RWPE1 (cell line): ENCODE measurements around the gene KCNIP3.
"Not testable (repeated sequence)": the region's sequence is repeated elsewhere in the genome, so short reads cannot be mapped to it uniquely, and the experiment has no call there.

Experiments
- CTCF ChIA-PET: fragments of 350-600 bp; sonication (Branson Sonifier 250); formaldehyde crosslinking; extraction: SDS; loops from one replicate; lab custom pipeline; 2021; lab: Yijun Ruan, JAX
- POLR2A ChIA-PET: fragments of 400-600 bp; formaldehyde crosslinking; extraction: SDS; loops from one replicate; lab custom pipeline; 2020; ENCODE audit warnings: antibody characterized with exemption; ENCODE audit not compliant: low non-redundant PET; lab: Yijun Ruan, JAX
- DNase-seq: peaks from one replicate; pipeline ENCODE4 v3.0.0; 2012; ENCODE audit warnings: low spot score
- H3K27ac ChIP-seq: fragments of 450-650 bp; 2 replicates; pipeline ENCODE4 v1.5.1; 2017
- TF ChIP-seq, protein P1 (sequence below): fragments of 450-650 bp; conservative IDR thresholded peaks from 2 replicates; pipeline ENCODE4 v1.5.1; 2017; ENCODE audit warnings: low read depth, mild to moderate bottlenecking

The KCNIP3 gene

DNA sequence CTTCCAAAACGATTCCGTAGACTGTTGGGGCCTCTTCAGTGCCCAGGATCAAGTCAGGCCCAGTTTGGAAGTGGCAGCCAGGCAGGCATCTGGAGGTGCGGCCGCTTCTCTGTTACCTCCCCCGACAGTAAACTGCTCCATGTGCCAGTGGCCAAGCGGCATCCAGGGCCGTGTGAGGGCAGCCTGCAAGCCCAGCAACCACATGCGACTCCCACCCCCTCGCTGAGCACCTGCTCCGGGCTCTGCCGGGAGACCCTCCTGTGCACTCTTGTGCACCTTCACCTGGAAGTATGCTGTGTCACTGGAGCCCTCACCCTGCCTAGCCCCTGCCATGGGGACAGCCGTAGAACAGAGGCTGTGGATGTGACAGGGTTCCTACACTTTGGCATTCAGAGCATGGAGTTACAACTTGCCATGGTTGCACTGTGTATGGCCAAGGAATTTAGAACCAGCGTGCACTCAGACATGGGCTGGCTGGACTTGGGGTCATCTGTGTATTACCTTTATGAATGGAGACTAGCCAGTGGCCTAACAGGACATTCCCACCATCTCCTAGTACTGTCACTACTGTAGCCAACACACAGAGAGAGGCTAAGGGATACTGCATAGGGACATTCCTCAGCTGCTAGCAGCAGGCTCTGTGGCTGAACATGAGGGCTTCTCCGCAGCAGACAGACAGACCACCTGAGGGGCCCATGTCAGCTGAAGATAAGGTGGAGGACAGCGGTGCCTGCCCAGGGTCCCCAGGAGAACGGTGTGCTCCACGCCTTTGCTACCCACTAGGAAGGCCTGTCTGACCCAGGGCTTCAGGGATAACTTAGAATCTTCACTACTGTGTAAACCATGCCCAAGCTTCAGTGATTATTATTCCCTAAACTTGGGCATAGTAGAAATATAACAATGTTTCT lies 80.3 kb downstream of the KCNIP3 start:
- TF ChIP-seq, protein P1, sequence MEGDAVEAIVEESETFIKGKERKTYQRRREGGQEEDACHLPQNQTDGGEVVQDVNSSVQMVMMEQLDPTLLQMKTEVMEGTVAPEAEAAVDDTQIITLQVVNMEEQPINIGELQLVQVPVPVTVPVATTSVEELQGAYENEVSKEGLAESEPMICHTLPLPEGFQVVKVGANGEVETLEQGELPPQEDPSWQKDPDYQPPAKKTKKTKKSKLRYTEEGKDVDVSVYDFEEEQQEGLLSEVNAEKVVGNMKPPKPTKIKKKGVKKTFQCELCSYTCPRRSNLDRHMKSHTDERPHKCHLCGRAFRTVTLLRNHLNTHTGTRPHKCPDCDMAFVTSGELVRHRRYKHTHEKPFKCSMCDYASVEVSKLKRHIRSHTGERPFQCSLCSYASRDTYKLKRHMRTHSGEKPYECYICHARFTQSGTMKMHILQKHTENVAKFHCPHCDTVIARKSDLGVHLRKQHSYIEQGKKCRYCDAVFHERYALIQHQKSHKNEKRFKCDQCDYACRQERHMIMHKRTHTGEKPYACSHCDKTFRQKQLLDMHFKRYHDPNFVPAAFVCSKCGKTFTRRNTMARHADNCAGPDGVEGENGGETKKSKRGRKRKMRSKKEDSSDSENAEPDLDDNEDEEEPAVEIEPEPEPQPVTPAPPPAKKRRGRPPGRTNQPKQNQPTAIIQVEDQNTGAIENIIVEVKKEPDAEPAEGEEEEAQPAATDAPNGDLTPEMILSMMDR = no peak
- DNase-seq = no peak
- ChIA-PET POLR2A (no interaction called here), CTCF (no interaction called here)
- H3K27ac ChIP-seq = no peak overlapping the region

DNA sequence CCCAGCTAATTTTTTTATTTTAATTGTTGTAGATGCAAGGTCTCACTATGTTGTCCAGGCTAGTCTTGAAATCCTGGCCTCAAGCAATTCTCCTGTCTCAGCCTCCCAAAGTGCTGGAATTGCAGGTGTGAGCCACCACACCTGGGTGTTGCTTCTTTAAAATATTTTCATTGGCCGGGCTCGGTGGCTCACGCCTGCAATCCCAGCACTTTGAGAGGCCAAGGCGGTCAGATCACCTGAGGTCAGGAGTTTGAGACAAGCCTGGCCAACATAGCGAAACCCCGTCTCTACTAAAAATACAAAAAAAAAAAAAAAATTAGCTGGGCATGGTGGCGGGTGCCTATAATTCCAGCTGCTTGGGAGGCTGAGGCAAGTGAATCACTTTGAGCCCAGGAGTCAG lies 81.1 kb downstream of the KCNIP3 start:
- CTCF ChIA-PET = interaction anchor here (0.6 to 1.1 kb wide), 3 partner anchors 11 to 147 kb away, joined by 3 to 5 read pairs (median 3); no protein-coding TSS in a partner anchor
- POLR2A ChIA-PET, DNase-seq, H3K27ac ChIP-seq: not testable (repeated sequence)

GRCh38 chr2:95379371-95379831 lies 82.3 kb downstream of the KCNIP3 start:
- H3K27ac ChIP-seq = no peak overlapping the region
- CTCF ChIA-PET = interaction anchor here (1.1 to 1.4 kb wide), 2 partner anchors 10 to 34 kb away, joined by 4 to 5 read pairs; no protein-coding TSS in a partner anchor
- POLR2A ChIA-PET = no interaction called here
- no peak for DNase-seq
- TF ChIP-seq, protein P1 = no peak

DNA sequence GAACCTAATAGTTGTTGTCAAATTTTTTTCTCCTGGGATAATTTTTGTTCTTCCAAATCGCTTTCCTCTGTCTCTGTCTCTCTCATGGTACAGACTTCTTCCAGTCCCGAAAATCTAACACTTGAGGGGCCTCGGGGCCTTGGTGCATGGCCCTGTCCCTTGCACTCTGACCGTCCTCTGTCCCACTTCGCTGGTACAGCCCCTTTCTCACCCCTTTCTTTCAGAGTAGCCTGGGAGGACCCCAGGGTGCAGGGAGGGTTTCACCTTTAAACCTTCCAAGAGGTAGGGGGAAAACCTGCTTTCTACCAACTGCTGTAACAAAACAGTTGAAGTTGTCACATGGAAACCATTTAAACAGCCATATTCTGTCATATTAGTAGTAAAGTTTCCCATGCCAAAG lies 83.1 kb downstream of the KCNIP3 start:
- H3K27ac ChIP-seq = no peak overlapping the region
- DNase-seq = no peak
- TF ChIP-seq, protein P1 = no peak
- CTCF ChIA-PET = interaction anchor here (0.6 to 1.4 kb wide), 2 partner anchors 9 to 57 kb away, joined by 3 to 4 read pairs; no protein-coding TSS in a partner anchor
- POLR2A ChIA-PET = no interaction called here

DNA sequence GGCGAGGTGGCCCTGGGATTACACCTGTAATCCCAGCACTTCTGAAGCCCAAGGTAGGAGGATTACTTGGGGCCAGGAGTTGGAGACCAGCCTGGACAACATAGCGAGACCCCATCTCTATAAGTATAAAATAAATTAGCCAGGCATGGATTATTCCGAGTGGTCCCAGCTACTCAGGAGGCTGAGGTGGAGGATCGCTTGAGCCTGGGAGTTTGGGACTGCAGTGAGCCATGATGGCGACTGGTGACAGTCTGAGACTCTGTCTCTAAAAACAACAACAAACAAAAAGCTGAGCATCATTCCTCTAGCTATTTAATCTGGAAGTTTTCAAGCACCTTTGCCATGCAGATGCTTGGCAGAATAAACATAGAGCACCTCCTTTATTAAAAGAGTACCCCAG lies 83.6 kb downstream of the KCNIP3 start:
- ChIA-PET CTCF (no interaction called here), POLR2A (no interaction called here)
- TF ChIP-seq, protein P1 = no peak
- DNase-seq = no peak
- no peak overlapping the region for H3K27ac ChIP-seq

DNA sequence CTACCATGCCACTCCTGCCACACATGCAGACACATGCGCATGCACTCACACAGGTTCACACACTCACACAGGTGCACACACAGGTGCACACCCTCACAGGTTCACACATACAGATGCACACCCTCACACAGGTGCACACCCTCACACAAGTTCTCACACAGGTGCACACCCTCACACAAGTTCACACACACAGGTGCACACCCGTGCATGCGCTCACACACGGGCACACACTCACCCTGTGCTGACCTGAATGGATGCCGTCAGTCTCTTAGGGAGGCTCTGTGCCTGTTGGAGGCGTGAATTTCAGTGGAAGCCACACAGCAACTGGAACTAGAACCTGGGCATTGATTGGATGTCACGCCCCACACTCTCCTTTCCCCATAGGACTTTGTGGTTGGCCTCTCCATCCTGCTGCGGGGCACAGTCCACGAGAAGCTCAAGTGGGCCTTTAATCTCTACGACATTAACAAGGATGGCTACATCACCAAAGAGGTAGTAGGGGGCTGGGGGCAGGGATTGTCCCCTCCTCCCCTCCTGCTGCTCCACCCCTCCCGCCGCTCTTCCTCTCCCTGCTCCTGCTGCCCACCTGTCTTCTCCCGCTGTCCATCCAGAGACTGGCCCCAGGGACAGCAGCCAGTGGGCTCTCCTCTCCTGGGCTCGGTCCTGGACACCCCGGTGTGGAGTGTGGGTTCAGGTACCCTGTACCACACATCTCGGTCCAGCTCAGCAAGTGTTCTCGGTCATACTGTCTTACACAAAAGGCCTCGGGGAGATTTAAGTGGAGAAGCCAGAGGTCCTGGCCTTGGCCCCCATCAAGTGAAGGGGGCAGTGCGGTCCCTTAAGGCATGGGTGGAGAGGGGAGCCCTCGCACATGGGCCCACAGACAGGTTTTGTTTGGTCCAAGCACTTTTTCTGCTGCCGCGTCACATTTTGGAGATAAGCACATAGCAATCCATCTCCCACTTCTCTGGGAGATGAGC lies 84.4 kb downstream of the KCNIP3 start:
- ChIA-PET CTCF (no interaction called here), POLR2A (no interaction called here)
- no peak overlapping the region for H3K27ac ChIP-seq
- TF ChIP-seq, protein P1 = no peak
- DNase-seq = no peak
